Stimulated activated CD4-positive, alpha-beta T cell treated with anti-CD3 and anti-CD28 coated beads, Interleukin-2, amount 100 ng/mL, for 48 hours (primary cell): ENCODE measurements around the gene SCAMP3.
"Not testable (repeated sequence)": the region's sequence is repeated elsewhere in the genome, so short reads cannot be mapped to it uniquely, and the experiment has no call there.

Source experiments
- DNase-seq, 2 donors: peaks; one replicate each; pipeline ENCODE4 v3.0.0-alpha.2; 2020

Gene SCAMP3

DNA sequence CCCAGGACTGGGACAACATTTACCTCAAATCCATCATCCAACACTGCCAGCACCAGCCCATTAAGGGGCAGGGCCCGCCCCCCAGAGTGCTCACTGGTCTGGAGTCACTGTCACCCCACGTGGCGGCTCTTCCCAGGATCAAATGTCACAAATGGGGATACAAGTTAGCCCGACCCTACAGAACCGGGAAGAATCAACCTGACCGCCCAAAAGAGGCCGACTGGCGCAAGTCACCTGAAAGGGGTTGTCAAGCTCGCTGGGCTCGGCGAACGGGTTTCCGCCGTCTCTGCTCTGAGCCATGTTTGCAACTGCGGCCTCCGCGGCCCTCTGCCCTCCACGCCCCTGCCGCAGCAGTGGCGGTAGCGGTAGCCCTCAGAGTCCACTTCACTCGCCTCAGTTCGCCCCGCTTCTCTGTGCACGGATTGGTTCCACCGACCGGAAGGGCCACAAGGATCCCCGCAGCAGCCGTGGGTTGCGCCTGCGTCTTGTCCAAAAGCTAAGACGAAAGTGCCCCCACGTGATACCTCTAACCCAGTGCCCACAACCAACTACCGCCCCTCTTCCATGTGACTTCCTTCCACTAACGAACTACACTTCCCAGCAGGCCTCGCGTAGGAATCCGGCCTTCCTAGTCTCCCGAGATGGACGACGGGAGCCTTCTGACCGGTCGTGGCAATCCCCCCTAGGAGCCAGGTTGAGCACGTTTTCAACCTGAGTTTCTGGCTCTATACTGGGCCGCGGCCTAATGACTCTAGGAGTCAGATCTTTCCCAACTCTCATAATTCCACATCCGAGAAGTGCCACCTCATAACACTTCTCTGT, at the start of gene SCAMP3:
TSS of gene SCAMP3 (minus strand) at position 509 of the 822 bp plus-strand sequence. CDS start at position 300, 209 bp downstream.
- peak; percentile 76 to 79 for DNase-seq

DNA sequence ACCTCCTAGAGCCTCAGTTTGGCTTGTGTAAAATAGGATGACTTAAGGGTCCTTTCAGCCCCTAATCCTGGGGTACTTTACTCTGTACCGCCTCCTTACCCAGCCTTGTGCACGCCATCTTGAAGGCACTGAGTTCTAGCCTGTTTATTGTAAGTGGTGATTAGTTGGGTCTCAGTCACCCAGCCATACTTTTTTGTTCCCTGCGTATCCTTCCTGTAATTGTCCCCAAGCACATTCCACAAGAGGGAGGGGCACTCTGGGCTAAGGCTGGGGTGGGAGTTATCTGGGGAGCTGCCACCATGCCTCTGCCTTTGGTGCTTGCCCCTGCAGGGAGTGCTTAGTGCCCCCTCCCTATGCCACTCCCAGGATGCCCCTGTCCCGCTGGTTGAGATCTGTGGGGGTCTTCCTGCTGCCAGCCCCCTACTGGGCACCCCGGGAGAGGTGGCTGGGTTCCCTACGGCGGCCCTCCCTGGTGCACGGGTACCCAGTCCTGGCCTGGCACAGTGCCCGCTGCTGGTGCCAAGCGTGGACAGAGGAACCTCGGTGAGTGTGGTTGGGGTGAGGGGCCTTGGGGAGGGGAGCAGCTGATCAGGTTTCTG, 47.4 kb upstream of the SCAMP3 start:
- DNase-seq, result no peak

DNA sequence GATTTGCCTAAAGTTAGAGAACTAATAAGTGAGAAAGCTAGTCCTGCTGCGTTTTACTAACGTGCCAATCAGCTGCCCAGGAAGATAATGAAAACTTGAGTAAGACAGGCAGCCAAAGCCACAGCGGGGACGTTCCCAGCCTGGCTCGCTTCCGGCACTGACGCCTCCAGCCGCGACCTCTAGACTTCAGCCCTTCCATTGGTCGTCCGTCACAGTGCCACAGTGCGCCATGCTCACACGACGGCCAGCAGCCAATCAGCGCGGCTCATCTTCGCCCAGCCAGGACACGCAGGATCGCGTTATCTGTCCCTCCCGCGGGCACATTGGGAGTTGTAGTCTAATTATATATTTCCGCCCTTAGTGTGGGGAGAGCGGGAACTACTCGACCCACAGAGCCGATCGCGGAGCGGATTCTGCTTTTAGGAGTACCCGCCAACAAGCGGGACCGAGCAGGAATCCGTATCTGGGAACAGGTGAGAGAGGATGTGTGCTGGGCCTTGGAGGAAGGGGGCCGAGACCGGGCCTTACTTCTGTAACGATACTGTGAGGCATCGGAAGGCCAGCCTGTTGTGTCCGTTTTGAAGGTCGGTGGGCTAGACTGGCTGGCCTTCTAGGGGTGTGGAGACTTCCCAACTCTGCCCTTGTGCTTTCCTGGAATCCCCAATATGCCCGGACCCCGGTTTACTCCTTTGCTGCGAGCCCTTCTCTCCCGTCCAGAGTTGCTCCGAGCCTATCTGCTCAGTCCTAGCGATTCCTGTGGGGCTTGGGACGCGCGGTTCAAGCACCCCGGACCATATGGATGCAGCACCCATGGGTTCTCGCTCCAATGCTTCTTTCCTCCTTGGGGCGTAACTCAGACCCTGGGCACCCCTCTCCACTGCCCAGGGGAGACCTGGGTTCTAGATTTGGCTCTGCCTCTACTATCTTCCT, 46.6 kb upstream of the SCAMP3 start, which contains the start of gene FDPS:
TSS of gene FDPS (plus strand) at position 374 of the 930 bp plus-strand sequence. CDS start 924 bp downstream, outside the sequence.
- DNase-seq, result peak; percentile 92

DNA sequence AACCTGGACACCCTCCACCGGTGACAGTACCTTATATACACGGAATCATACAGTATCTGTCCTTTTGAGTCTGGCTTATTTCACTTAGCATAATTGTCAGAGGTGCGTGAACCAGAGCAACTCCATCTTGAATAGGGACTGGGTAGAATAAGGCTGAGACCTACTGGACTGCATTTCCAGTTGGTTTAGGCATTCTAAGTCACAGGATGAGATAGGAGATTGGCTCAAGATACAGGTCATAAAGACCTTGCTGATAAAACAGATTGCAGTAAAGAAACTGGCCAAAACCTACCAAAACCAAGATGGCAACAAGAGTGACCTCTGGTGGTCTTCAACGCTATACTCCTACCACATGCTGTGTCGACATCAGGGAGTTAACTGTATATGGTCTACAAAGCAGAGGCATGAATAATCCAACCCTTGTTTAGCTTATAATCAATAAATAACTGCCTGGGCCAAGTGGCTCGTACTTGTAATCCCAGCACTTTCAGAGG, 45.1 kb upstream of the SCAMP3 start:
- DNase-seq, result no peak

DNA sequence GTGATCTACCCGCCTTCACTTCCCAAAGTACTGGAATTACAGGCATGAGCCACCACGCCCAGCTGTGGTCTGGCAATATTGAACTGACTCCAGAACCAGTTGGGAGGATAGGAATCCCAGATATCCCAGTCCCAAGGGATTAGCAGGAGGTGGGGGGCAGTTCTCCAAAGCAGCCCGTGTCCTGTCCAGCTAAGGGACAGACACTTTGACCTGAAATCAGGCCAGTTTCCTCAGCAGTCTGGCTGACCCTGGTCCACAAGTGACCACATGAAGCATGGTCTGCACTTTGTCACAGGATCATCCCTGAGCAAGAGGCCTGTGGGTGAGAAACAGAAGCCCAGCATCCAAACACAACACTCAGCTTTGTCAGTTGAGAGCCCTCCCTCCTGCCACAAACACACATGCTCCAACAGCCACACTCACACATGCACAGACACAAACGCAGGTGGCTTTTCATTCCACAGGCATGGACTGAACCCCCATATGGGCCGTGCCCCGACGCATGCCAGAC, 43.8 kb upstream of the SCAMP3 start:
- no peak for DNase-seq

DNA sequence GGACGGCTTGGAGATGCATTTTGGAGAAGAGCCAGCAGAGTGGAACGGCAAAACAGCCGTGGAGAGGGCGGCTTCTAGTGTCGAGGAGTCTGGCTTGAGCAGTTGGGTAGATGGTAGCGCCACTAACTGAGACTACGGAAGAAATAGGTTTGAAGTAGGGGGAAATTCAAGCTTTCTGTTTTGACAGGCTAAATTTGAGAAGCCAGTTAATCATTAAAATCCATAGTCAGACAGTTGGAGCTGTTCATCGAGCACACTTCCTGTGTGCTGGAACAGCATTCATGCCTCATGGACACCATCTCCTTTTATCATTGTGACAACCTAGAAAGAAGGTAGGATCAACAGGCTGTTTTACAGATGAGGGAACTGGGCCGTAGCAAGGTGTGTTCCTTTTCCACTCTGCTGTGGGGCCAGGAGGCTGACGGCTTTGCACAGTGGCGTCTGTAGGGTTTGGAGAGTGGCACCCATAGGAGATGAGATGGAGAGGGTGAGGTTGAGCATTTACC, 42.5 kb upstream of the SCAMP3 start:
- DNase-seq, result no peak

DNA sequence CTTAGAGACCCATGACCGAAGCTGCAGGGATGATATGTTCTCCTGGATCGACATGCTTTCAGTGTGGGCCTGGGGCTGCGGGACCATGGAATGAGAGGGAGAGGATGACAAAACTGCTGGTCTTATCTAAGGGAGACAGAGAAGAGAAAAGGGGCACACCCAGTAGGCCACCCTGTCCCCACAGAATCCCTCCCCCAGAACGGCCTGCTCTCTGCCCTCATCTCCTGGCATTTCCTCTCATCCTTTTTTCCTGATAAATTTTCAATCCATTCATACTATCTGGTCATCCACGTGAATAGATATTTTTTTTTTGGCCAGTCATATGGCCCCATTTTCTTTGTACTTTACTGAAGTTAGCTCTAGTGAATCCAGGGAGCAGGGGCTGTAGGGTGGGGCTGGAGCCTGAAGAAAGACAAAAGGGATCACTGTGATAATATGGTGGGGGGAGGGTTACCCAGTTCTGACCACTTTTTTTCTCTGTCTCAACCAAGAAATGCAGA, 39.2 kb upstream of the SCAMP3 start, which contains the start of gene PKLR:
TSS of gene PKLR (minus strand) at position 97 of the 500 bp plus-strand sequence. CDS start at position 54, 43 bp downstream.
- DNase-seq, result no peak

DNA sequence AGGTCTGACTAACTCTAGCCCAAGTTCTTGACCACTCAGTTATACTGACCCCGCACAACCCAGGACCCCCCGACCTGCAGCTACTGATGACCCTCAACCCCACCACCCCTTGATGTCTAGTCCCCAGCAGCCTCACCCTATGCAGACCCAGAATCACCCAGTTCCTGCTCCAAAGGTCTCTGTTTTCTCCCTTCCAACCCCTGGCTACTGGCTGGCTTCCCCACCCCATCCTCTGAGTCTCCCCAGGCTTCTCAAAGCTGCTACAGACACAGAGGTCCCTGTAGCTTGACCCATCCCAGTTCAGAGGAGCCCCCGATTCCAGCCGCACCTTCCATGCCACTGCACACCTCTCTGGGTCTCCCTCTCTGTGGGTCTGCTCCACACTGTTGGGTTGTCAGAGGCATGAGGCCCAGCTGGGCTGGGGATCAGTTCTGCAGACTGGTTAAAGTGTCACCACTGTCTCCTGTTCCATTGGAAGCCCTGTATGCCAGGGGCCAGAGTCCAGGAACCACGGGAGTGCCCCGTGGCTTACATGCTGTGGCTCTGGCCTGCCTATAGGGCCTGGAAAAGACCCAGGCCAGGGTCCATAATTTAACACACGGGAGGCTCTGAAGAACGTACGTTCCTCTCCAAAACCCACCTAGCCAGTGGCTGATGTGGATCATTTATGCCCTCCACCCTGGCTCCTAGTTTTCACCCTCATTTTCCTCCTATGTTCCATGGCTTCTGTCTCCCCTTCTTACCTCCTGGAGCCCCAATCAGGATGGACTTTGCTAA, 38.6 kb upstream of the SCAMP3 start:
- DNase-seq, result no peak

DNA sequence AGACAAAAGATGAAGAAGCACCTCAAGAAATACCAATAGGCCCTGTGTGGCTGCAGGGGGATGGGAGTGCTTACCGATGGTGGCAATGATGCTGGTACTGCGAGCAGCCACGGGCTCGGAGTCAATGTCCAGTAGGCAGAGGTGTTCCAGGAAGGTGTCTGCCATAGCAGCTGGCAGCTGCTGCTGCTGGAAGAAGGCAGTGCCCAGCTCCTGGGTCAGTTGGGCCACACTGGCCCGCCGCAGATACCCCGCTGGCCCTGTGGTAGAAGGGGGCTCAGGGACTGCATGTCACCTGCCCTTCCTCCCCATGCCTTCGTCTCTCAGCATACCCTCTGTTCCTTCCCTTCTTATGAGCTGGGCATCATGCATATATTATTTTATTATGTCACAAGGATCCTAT, 37.9 kb upstream of the SCAMP3 start:
- no peak for DNase-seq

DNA sequence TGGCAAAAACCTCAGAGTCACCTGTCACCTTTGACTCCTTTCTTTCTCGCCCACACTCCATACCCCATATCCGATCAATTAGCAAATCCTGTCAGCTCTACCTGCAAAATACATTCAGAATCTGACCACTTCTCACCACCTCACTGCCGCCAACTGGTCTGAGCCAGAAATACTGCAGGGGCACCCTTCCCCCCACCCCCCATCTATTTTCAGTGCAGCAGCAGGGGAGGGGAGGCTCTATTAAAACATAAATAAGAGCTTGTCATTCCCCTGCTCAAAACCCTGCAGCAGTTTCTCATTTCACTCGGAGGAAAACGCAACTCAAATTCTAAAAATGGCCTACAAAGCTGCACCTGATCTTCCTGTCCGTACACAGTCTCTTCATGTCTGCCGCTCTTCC, 35.2 kb upstream of the SCAMP3 start:
- no peak for DNase-seq

DNA sequence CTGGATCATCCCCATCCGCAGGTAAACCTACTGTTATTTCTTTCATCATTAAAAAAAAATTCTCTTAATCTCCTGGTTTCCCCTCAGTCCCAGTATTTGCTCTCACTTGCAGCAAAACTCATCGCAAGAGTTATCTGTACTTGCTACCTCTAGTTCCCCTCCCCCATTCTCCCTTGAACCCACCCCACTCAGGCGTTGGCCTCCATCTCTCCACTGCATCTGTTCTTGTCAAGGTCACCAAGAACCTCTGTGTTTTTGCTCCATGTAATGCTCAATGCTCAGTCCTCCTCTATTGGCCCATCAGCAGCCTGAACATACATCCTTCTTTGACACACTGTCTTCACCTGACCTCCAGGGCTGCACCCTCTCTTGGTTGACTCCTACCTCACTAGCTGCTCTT, 34.5 kb upstream of the SCAMP3 start:
- no peak for DNase-seq

DNA sequence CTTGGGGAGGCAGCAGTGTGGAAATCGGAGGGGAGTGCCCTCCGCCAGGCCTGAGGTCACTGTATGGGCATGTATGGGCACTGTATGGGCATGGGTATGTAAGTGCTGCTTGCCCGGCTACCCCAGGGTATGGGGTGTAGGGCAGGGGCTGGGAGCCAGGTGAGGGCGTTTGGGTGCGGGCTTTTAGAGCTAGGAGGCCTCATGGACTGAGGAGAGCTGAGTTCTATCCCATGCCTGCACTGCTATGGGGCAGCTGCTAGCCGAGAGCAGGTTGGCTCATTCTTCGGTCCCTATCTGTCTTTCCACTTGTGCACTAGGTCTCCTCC, 33.7 kb upstream of the SCAMP3 start:
- no peak for DNase-seq

DNA sequence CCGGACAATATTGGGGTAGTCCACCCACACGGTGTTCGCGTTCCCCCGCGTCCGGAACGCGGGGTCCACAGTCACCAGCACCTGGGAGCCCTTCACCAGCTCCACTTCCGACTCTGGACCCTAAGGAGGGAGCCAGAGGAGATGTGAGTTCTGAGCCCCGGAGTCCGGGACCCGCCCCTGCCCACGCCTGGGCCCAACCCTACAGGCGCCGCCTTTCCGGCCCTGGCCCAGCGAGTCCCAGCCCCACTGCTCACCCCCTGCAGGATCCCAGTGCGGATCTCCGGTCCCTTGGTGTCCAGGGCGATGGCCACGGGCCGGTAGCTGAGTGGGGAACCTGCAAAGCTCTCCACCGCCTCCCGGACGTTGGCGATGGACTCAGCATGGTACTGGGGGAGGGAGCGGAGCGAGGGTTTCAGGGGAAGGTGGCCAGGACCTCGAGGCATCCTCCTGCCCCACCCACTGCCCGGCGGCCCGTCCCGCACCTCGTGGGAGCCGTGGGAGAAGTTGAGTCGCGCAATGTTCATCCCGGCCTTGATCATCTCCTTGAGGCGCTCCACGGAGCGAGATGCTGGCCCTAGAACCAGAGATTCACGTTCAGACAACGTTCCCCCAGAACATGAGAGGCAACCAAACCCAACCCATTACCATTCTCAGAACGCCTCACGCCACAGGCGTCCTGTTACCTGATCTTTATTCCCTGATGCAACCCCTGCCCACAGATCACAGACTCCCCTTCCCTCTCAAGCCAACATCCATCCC, 33.2 kb upstream of the SCAMP3 start:
- no peak for DNase-seq

DNA sequence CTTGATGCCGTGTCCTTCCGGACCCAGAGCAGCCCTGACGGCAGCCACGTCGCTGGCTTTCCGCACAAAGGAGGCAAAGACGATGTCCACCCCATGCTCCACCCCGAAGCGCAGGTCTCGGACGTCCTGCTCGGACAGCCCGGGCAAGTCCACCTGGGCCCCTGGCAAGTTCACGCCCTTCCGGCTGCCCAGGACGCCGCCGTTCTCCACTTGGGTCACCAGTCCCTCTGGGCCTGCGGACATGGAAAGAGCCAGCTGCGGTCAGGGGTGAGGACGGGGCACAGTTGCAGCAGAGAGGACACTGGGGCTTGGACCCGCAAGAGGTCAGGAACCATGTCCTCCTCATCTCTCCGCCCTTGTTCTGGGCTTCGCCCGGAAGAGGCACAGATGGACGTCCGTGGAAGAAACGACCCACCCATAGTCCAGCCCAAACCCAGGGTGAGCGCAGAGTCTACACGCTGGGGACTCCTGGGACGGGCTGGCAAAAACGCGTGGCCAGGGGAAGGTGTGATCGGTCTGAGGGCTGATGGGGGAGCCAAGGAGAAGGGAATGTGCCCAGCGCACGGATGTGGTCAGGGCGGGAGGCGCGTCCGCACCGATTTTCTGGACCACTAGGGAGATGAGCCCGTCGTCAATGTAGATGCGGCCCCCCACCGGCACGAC, 32.5 kb upstream of the SCAMP3 start:
- DNase-seq, result no peak

DNA sequence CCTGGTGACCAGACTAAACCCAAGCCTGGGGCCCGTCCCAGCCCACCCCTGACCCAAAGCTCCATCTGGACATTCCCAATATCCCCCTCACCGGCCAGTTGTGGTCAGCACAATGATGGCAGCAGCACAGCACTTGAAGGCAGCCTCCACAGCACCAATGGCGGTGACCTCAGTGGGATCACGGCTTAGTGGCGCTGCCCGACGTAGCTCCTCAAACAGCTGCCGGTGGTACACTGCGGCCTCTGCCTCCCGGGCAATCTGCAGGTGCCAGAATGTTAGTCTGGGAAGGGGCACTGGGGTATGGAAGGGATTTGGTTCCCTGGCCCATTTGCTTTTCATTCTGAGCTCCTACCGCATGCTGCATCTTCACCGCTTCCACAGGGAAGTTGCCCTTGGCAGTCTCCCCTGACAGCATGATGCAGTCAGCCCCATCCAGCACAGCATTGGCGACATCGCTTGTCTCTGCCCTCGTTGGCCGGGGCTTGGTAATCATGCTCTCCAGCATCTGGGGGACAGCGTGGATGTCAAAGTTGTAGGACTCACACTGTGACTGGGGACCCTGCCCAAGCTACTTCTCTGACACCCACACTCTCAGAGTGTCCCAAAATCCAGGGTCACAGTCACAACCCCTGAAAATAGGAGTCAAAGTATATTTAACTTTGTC, 31.1 kb upstream of the SCAMP3 start:
- DNase-seq, result no peak

DNA sequence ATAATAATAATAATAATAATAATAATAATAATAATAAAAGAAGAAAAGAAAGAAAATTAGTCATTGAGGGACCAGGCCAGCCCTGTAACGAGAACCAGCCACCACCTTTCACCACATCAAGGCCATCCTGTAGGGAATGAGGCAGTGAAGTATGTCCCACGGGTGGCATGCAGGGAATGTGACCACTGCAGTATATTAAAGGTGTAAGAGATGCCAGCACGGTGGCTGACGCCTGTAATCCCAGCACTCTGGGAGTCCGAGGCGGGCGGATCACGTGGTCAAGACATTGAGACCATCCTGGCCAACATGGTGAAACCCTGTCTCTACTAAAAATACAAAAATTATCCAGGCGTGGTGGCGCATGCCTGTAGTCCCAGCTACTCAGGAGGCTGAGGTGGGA, 28.8 kb upstream of the SCAMP3 start:
- not testable (repeated sequence) for DNase-seq

DNA sequence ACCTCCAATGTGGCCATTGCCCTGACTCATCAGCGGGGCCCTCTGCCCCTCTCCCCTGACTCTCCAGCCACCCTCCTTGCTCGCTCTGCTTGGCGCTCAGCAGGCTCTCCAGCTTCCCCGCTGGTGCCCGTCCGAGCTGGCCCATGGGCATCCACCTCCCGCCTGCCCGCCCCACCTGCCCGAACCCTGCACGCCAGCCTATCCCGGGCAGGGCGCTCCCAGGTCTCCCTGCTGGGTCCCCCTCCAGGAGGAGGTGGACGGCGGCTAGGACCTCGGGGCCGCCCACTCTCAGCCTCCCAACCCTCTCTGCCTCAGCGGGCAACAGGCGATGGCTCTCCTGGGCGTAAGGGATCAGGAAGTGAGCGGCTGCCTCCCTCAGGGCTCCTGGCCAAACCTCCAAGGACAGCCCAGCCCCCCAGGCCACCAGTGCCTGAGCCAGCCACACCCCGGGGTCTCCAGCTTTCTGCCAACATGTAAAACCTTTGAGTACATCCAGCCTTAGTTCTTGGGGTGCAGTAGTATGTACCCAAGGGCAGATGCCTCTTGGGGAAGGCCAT, 25.9 kb upstream of the SCAMP3 start:
- DNase-seq, result no peak

DNA sequence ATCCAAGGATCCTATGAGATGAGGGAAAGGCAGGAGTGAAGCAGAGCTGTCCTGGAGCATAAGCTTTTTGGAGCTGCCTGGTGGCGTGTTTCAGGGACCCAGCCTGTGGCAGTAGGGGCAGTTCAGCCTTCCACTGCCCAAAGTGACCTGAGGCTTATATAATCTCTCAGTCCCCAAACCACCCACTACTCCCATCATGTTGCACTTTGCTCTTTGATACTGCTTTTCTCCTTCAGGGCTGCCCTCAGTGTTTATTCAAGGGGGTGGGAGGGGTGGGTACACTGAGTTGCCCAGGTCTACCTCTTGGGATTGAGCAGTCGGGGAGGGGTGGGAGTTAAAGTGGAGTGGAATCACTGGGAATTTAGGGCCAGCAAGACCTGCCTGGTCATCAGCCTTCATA, 24.4 kb upstream of the SCAMP3 start:
- no peak for DNase-seq

DNA sequence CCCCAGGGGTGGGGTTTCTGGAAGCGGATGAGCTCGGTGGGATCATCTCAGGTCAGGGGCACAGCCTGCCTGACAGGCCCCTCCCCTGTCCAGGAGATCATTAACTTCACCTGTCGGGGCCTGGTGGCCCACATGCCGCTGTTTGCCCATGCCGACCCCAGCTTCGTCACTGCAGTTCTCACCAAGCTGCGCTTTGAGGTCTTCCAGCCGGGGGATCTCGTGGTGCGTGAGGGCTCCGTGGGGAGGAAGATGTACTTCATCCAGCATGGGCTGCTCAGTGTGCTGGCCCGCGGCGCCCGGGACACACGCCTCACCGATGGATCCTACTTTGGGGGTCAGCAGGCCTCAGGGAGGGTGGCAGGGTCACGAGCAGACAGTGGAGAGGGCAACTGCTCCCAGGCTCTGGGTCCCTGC, 23.5 kb upstream of the SCAMP3 start:
- DNase-seq, result no peak
